Chondrocyte (in vitro differentiated cells): ENCODE measurements around the gene IL10RA. TPM values are rescaled to one million over a fixed set of nuclear protein-coding genes. Genes with fewer than 3 reads are reported as not detected.

ENCODE experiments used
- DNase-seq: peaks from one replicate; pipeline ENCODE4 v3.0.0; 2021; ENCODE audit warnings: mixed read lengths, low spot score
- H3K27ac Mint-ChIP-seq: one replicate; pipeline ENCODE4 v1.8.0; 2021; ENCODE audit warnings: mild to moderate bottlenecking, moderate library complexity, mixed read lengths; ENCODE audit not compliant: unreplicated experiment
- H3K27me3 Mint-ChIP-seq: 2 replicates; pipeline ENCODE4 v1.8.0; 2021; ENCODE audit warnings: low read depth, mixed read lengths
- H3K36me3 Mint-ChIP-seq: 2 replicates; pipeline ENCODE4 v1.8.0; 2021; ENCODE audit warnings: low read depth, mixed read lengths
- H3K4me1 Mint-ChIP-seq: 2 replicates; pipeline ENCODE4 v1.8.0; 2021; ENCODE audit warnings: low read depth, mild to moderate bottlenecking, mixed read lengths
- H3K4me3 Mint-ChIP-seq: one replicate; pipeline ENCODE4 v1.8.0; 2021; ENCODE audit warnings: mild to moderate bottlenecking, moderate library complexity, mixed read lengths; ENCODE audit not compliant: unreplicated experiment
- H3K9me3 Mint-ChIP-seq: 2 replicates; pipeline ENCODE4 v1.8.0; 2021; ENCODE audit warnings: low read depth, mixed read lengths
- CTCF ChIP-seq: fragments of 200-600 bp; sonication (generic); IDR thresholded peaks from 2 replicates; pipeline ENCODE4 v1.5.0; 2021; ENCODE audit warnings: antibody characterized with exemption, mild to moderate bottlenecking, moderate library complexity
- total RNA-seq: library from RNA; stranded (reverse); gene quantifications from 3 replicates; pipeline ENCODE4 v1.2.1, GENCODE V29; 2021

The IL10RA gene
- total RNA-seq, 1 donor from 2014 or later, result 0.12 TPM

- no peak for TF ChIP-seq CTCF
- Mint-ChIP-seq H3K9me3 (no peaks in the 10 kb centered on the region), H3K36me3 (no peaks in the 10 kb centered on the region), H3K4me1 (no peaks in the 10 kb centered on the region), H3K27me3 (peaks cover 15% of the 10 kb centered on the region), H3K4me3 (no peak overlapping the region), H3K27ac (no peak overlapping the region)
- DNase-seq, result no peak
Observed at GRCh38 chr11:117949062-117949461, 37.1 kb upstream of the IL10RA start.

GRCh38 chr11:117950301-117950700 is 35.9 kb upstream of the IL10RA start:
- H3K4me1 Mint-ChIP-seq, result no peaks in the 10 kb centered on the region
- H3K36me3 Mint-ChIP-seq, result no peaks in the 10 kb centered on the region
- H3K27ac Mint-ChIP-seq, result no peak overlapping the region
- no peaks in the 10 kb centered on the region for H3K9me3 Mint-ChIP-seq
- no peak overlapping the region for H3K4me3 Mint-ChIP-seq
- peak; percentile 56 for TF ChIP-seq CTCF
- DNase-seq, result no peak
- peaks cover 15% of the 10 kb centered on the region for H3K27me3 Mint-ChIP-seq

GRCh38 chr11:117950993-117951961 is 34.9 kb upstream of the IL10RA start:
- no peak overlapping the region for H3K4me3 Mint-ChIP-seq
- no peaks in the 10 kb centered on the region for H3K36me3 Mint-ChIP-seq
- no peak for TF ChIP-seq CTCF
- no peaks in the 10 kb centered on the region for H3K4me1 Mint-ChIP-seq
- H3K27ac Mint-ChIP-seq, result no peak overlapping the region
- no peaks in the 10 kb centered on the region for H3K9me3 Mint-ChIP-seq
- peaks cover 17% of the 10 kb centered on the region for H3K27me3 Mint-ChIP-seq
- no peak for DNase-seq

- Mint-ChIP-seq H3K9me3 (peaks cover 7% of the 10 kb centered on the region), H3K4me3 (no peak overlapping the region), H3K36me3 (peaks cover 2% of the 10 kb centered on the region), H3K27me3 (peaks cover 29% of the 10 kb centered on the region), H3K27ac (no peak overlapping the region), H3K4me1 (no peaks in the 10 kb centered on the region)
- no peak for DNase-seq
- TF ChIP-seq CTCF, result no peak
Observed at GRCh38 chr11:117953024-117953671, 33.0 kb upstream of the IL10RA start.

- Mint-ChIP-seq H3K36me3 (peaks cover 2% of the 10 kb centered on the region), H3K27ac (no peak overlapping the region), H3K4me1 (no peaks in the 10 kb centered on the region), H3K9me3 (peaks cover 7% of the 10 kb centered on the region), H3K27me3 (peaks cover 27% of the 10 kb centered on the region), H3K4me3 (no peak overlapping the region)
- TF ChIP-seq CTCF, result no peak
- no peak for DNase-seq
Observed at GRCh38 chr11:117958949-117959348, 27.2 kb upstream of the IL10RA start.
